HCT116 (cell line): ENCODE data around the gene KHDC4. TPM values are rescaled to one million over a fixed set of nuclear protein-coding genes. Genes with fewer than 3 reads are reported as not detected.

Experiments used
- ATAC-seq: fragments of 200-7000 bp; cut with Tn5 transposase; 2 replicates; pipeline ENCODE4 v1.9.1; 2020; ENCODE audit warnings: mild to moderate bottlenecking, moderate library complexity
- BruUV-seq: library from RNA; stranded (reverse); fragments of 400-500 nt; replicated peaks from 2 replicates; lab custom pipeline; 2021; lab: Mats Ljungman, UMichigan
- CTCF ChIA-PET: fragments of 300-600 bp; sonication (Branson Sonifier 250); formaldehyde crosslinking; loops from one replicate; lab custom pipeline; 2021; ENCODE audit warnings: antibody characterized with exemption; lab: Charles Lee
- POLR2A ChIA-PET: fragments of 300-600, 350-600 bp; sonication (Branson Sonifier 250); formaldehyde crosslinking; loops from one replicate; lab custom pipeline; 2021; ENCODE audit warnings: antibody characterized with exemption; lab: Charles Lee
- RAD21 ChIA-PET, 2 experiments: fragments of 300-600 bp; sonication (Branson Sonifier 250); formaldehyde crosslinking; loops; one replicate each; lab custom pipeline; 2023; ENCODE audit warnings: low total read pairs in 2 of 2; ENCODE audit not compliant: uncharacterized antibody in 2 of 2, unreplicated experiment in 2 of 2, low non-redundant PET in 1 of 2; lab: Charles Lee
- DNase-seq: peaks from one replicate; pipeline ENCODE4 v3.0.0-alpha.2; 2010; ENCODE audit warnings: low read depth, low spot score
- H2AFZ ChIP-seq: fragments of 200-600 bp; shearing (Covaris generic), sonication (generic); 2 replicates; pipeline ENCODE4 v1.6.1; 2017; ENCODE audit warnings: low read depth, mixed run types, mixed read lengths, antibody characterized with exemption, low read length; ENCODE audit not compliant: poor library complexity, severe bottlenecking
- H3K27ac ChIP-seq: 2 replicates; pipeline ENCODE4 v1.5.1; 2012; ENCODE audit warnings: low read depth, low read length
- H3K27me3 ChIP-seq: fragments of 200-600 bp; sonication (generic); 2 replicates; pipeline ENCODE4 v1.6.1; 2016; ENCODE audit warnings: mixed run types, low read length, mixed read lengths; ENCODE audit not compliant: insufficient read depth
- H3K36me3 ChIP-seq, 2 experiments: fragments of 200-500 bp in 1 of 2; fragments of 200-600 bp in 1 of 2; sonication (Bioruptor generic) in 1 of 2; sonication (generic) in 1 of 2; 2 replicates each; pipeline versions ENCODE4 v1.5.1 to v1.6.1; 2014 to 2016; ENCODE audit warnings: low read length in 2 of 2, inconsistent platforms in 1 of 2, mixed read lengths in 1 of 2, mixed run types in 1 of 2; ENCODE audit not compliant: insufficient read depth in 2 of 2, control insufficient read depth in 1 of 2
- H3K4me1 ChIP-seq, 2 experiments: fragments of 200-600 bp in 1 of 2; sonication (generic) in 1 of 2; 2 replicates each; pipeline versions ENCODE4 v1.5.1 to v1.6.1; 2012 to 2017; ENCODE audit warnings: low read length in 2 of 2, inconsistent platforms in 1 of 2, mild to moderate bottlenecking in 1 of 2, mixed read lengths in 1 of 2, mixed run types in 1 of 2, moderate library complexity in 1 of 2; ENCODE audit not compliant: insufficient read depth in 2 of 2, control insufficient read depth in 1 of 2
- H3K4me2 ChIP-seq: fragments of 200-600 bp; sonication (generic); 2 replicates; pipeline ENCODE4 v1.6.1; 2017; ENCODE audit warnings: mixed run types, low read length, mixed read lengths
- H3K4me3 ChIP-seq, 2 experiments: fragments of 200-600 bp in 1 of 2; sonication (generic) in 1 of 2; replicated peaks in 1 of 2; 2 replicates each; pipeline ENCODE4 v1.5.1; 2011 to 2016; ENCODE audit warnings: low read length in 2 of 2, control low read depth in 1 of 2, low read depth in 1 of 2, mild to moderate bottlenecking in 1 of 2, mixed read lengths in 1 of 2, mixed run types in 1 of 2
- H3K79me2 ChIP-seq: fragments of 200-600 bp; sonication (generic); 2 replicates; pipeline ENCODE4 v1.6.1; 2017; ENCODE audit warnings: mild to moderate bottlenecking, mixed run types, low read length, moderate library complexity, mixed read lengths; ENCODE audit not compliant: insufficient read depth
- H3K9ac ChIP-seq: fragments of 200-600 bp; sonication (generic); 2 replicates; pipeline ENCODE4 v1.6.1; 2016; ENCODE audit warnings: low read length, mixed read lengths
- H3K9me2 ChIP-seq: fragments of 200-600 bp; sonication (generic), shearing (Covaris generic); 2 replicates; pipeline ENCODE4 v1.6.1; 2017; ENCODE audit warnings: mixed run types, mild to moderate bottlenecking, moderate library complexity; ENCODE audit not compliant: insufficient read depth
- H3K9me3 ChIP-seq, 2 experiments: fragments of 200-500 bp in 1 of 2; fragments of 200-600 bp in 1 of 2; sonication (Bioruptor generic) in 1 of 2; sonication (generic) in 1 of 2; 2 replicates each; pipeline ENCODE4 v1.6.1; 2014 to 2017; ENCODE audit warnings: low read length in 2 of 2, mixed read lengths in 2 of 2, inconsistent platforms in 1 of 2, low read depth in 1 of 2, mild to moderate bottlenecking in 1 of 2, mixed run types in 1 of 2, moderate library complexity in 1 of 2; ENCODE audit not compliant: control insufficient read depth in 1 of 2, insufficient read depth in 1 of 2
- H4K20me1 ChIP-seq: fragments of 200-600 bp; sonication (generic), shearing (Covaris generic); 2 replicates; pipeline ENCODE4 v1.6.1; 2017; ENCODE audit warnings: mixed run types, mild to moderate bottlenecking, moderate library complexity; ENCODE audit not compliant: insufficient read depth
- ATF3 ChIP-seq: IDR thresholded peaks from 2 replicates; pipeline ENCODE4 v1.6.1; 2012
- CBX3 ChIP-seq: IDR thresholded peaks from 2 replicates; pipeline ENCODE4 v1.6.1; 2012; ENCODE audit warnings: low read depth
- CTCF ChIP-seq, 3 experiments: fragments of 200-600 bp in 1 of 3; sonication (generic) in 1 of 3; IDR thresholded peaks in 2 of 3; conservative IDR thresholded peaks in 1 of 3; 2 replicates each; pipeline ENCODE4 v1.5.1; 2012 to 2017; ENCODE audit warnings: low read depth in 2 of 3, low read length in 2 of 3, antibody characterized with exemption in 1 of 3, borderline replicate concordance in 1 of 3, control low read depth in 1 of 3, mild to moderate bottlenecking in 1 of 3, mixed read lengths in 1 of 3, mixed run types in 1 of 3, moderate library complexity in 1 of 3; ENCODE audit not compliant: insufficient read depth in 1 of 3
- EGR1 ChIP-seq: IDR thresholded peaks from 2 replicates; pipeline ENCODE4 v1.6.1; 2012; ENCODE audit warnings: low read depth
- ELF1 ChIP-seq: IDR thresholded peaks from 2 replicates; pipeline ENCODE4 v1.6.1; 2012; ENCODE audit warnings: low read depth, borderline replicate concordance
- EZH2 ChIP-seq: fragments of 200-600 bp; sonication (generic); IDR thresholded peaks from 2 replicates; pipeline ENCODE4 v1.6.1; 2017; ENCODE audit warnings: antibody characterized with exemption, mixed run types
- EZH2phosphoT487 ChIP-seq: fragments of 200-600 bp; IDR thresholded peaks from 2 replicates; pipeline ENCODE4 v1.6.1; 2018; ENCODE audit warnings: antibody characterized with exemption, borderline replicate concordance
- FOSL1 ChIP-seq: IDR thresholded peaks from 2 replicates; pipeline ENCODE4 v1.6.1; 2012; ENCODE audit warnings: low read depth
- JUND ChIP-seq: IDR thresholded peaks from 2 replicates; pipeline ENCODE4 v1.6.1; 2012
- MAX ChIP-seq: IDR thresholded peaks from 2 replicates; pipeline ENCODE4 v1.6.1; 2012
- SIN3A ChIP-seq: IDR thresholded peaks from 2 replicates; pipeline ENCODE4 v1.6.1; 2012; ENCODE audit warnings: low read depth
- SP1 ChIP-seq: IDR thresholded peaks from 2 replicates; pipeline ENCODE4 v1.6.1; 2012; ENCODE audit warnings: low read depth
- SRF ChIP-seq: IDR thresholded peaks from 2 replicates; pipeline ENCODE4 v1.6.1; 2012; ENCODE audit warnings: low read depth
- TCF7L2 ChIP-seq: IDR thresholded peaks from 2 replicates; pipeline ENCODE4 v1.7.0; 2011; ENCODE audit warnings: borderline replicate concordance, inconsistent platforms; ENCODE audit not compliant: insufficient read depth, insufficient read length; ENCODE audit errors: extremely low read depth
- YY1 ChIP-seq: IDR thresholded peaks from 2 replicates; pipeline ENCODE4 v1.6.1; 2011; ENCODE audit warnings: low read length, low read depth, moderate library complexity, mild to moderate bottlenecking; ENCODE audit not compliant: insufficient replicate concordance; ENCODE audit errors: extremely low read depth
- ZBTB33 ChIP-seq: IDR thresholded peaks from 2 replicates; pipeline ENCODE4 v1.6.1; 2011; ENCODE audit warnings: mild to moderate bottlenecking, low read length, moderate library complexity; ENCODE audit not compliant: insufficient replicate concordance; ENCODE audit errors: extremely low read depth
- ZFX ChIP-seq: fragments of 450-650 bp; IDR thresholded peaks from 2 replicates; pipeline ENCODE4 v1.6.1; 2017
- intact Hi-C: fragments of 100-400 bp; cut with micrococcal nuclease; formaldehyde crosslinking; loops from 2 replicates; pipeline ENCODE4 v1.10.0; 2022
- total RNA-seq: library from RNA; stranded (reverse); gene quantifications from one replicate; pipeline ENCODE4 v1.2.1, GENCODE V29; 2021; ENCODE audit not compliant: unreplicated experiment

KHDC4 gene
- total RNA-seq, 1 experiment from 2014 or later, result 60.7 TPM

DNA sequence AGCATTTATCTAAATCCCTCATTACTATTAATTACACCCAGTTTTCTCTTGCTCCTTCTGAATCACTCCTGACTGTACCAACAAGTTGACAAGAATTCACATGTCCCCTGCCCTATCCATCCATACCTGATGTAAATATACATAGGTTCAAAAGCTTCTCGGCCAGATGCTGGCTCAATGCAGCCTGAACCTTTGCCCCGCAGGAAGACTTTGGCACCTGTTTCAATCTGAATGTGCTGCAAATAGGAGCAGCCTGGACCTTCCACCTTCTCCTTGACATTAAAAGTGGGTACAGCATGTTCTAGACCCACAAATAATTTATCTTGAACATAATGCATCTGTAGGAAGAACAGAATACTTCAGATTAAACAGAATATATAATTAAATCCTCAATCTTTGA, 8.7 kb downstream of the KHDC4 start:
- peaks cover 75 to 92% of the 10 kb centered on the region in 2 experiments for H3K36me3 ChIP-seq
- DNase-seq, result no peak
- no peak overlapping the region for H3K4me2 ChIP-seq
- H3K9me3 ChIP-seq, result no peaks in the 10 kb centered on the region
- intact Hi-C loops, result no loop called here
- no peaks in the 10 kb centered on the region for H3K27me3 ChIP-seq
- H3K27ac ChIP-seq, result no peak overlapping the region
- no peaks in the 10 kb centered on the region for H3K4me1 ChIP-seq
- TF ChIP-seq CTCF (IDR thresholded peaks at IDR 0.05 in 2 of 3, conservative IDR thresholded peaks at IDR 0.05 in 1 of 3; ENCODE audit: borderline replicate concordance in 1 of 3, insufficient read depth in 1 of 3, low read depth in 2 of 3, low read length in 2 of 3) (no peak), TCF7L2 (no peak), JUND (no peak), YY1 (no peak), EZH2 (no peak), ELF1 (no peak), ZBTB33 (no peak), ATF3 (no peak), MAX (no peak), SRF (no peak), CBX3 (no peak), EGR1 (no peak), ZFX (no peak), SP1 (no peak), EZH2phosphoT487 (no peak), FOSL1 (no peak), SIN3A (no peak)
- TF ChIP-seq, all 23 proteins: peak for 0
- Histone ChIP-seq H4K20me1 (peaks cover 35% of the 10 kb centered on the region; the same call in 1 of the 2 replicates), H3K4me3 (no peak overlapping the region), H3K9me2 (no peaks in the 10 kb centered on the region), H3K79me2 (peaks cover 94% of the 10 kb centered on the region), H3K9ac (no peak overlapping the region), H2AFZ (no peak overlapping the region)
- ATAC-seq, result no peak
- RAD21 ChIA-PET, result no interaction called here
- no TSS peak for BruUV-seq
- CTCF ChIA-PET, result no interaction called here
- POLR2A ChIA-PET, result no interaction called here
